GM12891 (cell line): Measurements from ENCODE around the gene DNMBP.
A peak's percentile ranks its signal among the peaks of the same experiment; 100 is the strongest.
"Not testable (repeated sequence)": the region's sequence is repeated elsewhere in the genome, so short reads cannot be mapped to it uniquely, and the experiment has no call there.

Experiments
- DNase-seq: peaks from one replicate; pipeline ENCODE4 v3.0.0; 2011; ENCODE audit warnings: low spot score; ENCODE audit not compliant: insufficient read length
- FAIRE-seq: peaks from 2 replicates; lab custom pipeline; 2011; peaks lifted over from hg19 to GRCh38; lab: Jason Lieb, UNC
- PAX5 ChIP-seq: IDR thresholded peaks from 2 replicates; pipeline ENCODE4 v1.6.1; 2011; ENCODE audit warnings: low read length, moderate library complexity, mild to moderate bottlenecking; ENCODE audit not compliant: insufficient read depth, severe bottlenecking
- POLR2A ChIP-seq: IDR thresholded peaks from 2 replicates; pipeline ENCODE4 v1.6.1; 2011; ENCODE audit warnings: low read depth, low read length, control low read depth
- POLR2AphosphoS5 ChIP-seq: IDR thresholded peaks from 2 replicates; pipeline ENCODE4 v1.6.1; 2011; ENCODE audit warnings: low read depth, low read length, control low read depth
- POU2F2 ChIP-seq: IDR thresholded peaks from 2 replicates; pipeline ENCODE4 v1.6.1; 2011; ENCODE audit warnings: low read depth, mild to moderate bottlenecking, control low read depth, low read length, moderate library complexity
- SPI1 ChIP-seq: IDR thresholded peaks from 2 replicates; pipeline ENCODE4 v1.6.1; 2011; ENCODE audit warnings: low read depth, low read length, control low read depth
- TAF1 ChIP-seq: IDR thresholded peaks from 2 replicates; pipeline ENCODE4 v1.6.1; 2011; ENCODE audit warnings: low read depth, low read length, control low read depth

The DNMBP gene

GRCh38 chr10:99883523-99883922 lies 126.2 kb downstream of the DNMBP start:
- TF ChIP-seq POLR2A (no peak), TAF1 (no peak)
- no peak for FAIRE-seq
- DNase-seq = no peak

- TF ChIP-seq POLR2A (no peak), POU2F2 (no peak), TAF1 (no peak), POLR2AphosphoS5 (no peak), PAX5 (no peak), SPI1 (no peak)
- FAIRE-seq (no peak), DNase-seq (no peak)
Observed at GRCh38 chr10:99881371-99881770, 128.4 kb downstream of the DNMBP start.

GRCh38 chr10:99880080-99880835 lies 129.5 kb downstream of the DNMBP start:
- no peak for TF ChIP-seq SPI1
- TF ChIP-seq POU2F2 = no peak
- TF ChIP-seq POLR2AphosphoS5 = no peak
- TF ChIP-seq POLR2A = no peak
- no peak for TF ChIP-seq TAF1

GRCh38 chr10:99875473-99875872 lies 134.3 kb downstream of the DNMBP start:
- DNase-seq = no peak
- FAIRE-seq = no peak
- TF ChIP-seq POLR2A (no peak), PAX5 (no peak), POU2F2 (no peak), TAF1 (no peak), SPI1 (no peak), POLR2AphosphoS5 (no peak)

More at GRCh38 chr10:99880080-99880835, 129.5 kb downstream of the DNMBP start:
- no peak for FAIRE-seq
- no peak for DNase-seq

- peak; percentile 16; the same call in 1 of the 2 replicates for TF ChIP-seq POLR2A
- no peak for TF ChIP-seq TAF1
- TF ChIP-seq PAX5 = no peak
- no peak for TF ChIP-seq SPI1
- no peak for TF ChIP-seq POLR2AphosphoS5
- TF ChIP-seq POU2F2 = no peak
- no peak for DNase-seq
- no peak for FAIRE-seq
Observed at GRCh38 chr10:99874341-99875085, 135.2 kb downstream of the DNMBP start.

GRCh38 chr10:99873846-99874245 lies 135.9 kb downstream of the DNMBP start:
- DNase-seq = no peak
- FAIRE-seq = no peak
- TF ChIP-seq POU2F2 (no peak), TAF1 (no peak), POLR2AphosphoS5 (no peak), POLR2A (no peak; the same call in none of the 2 replicates), SPI1 (no peak), PAX5 (no peak)

GRCh38 chr10:99872367-99873162 lies 137.2 kb downstream of the DNMBP start:
- TF ChIP-seq POLR2AphosphoS5 (no peak), SPI1 (no peak), POLR2A (no peak), PAX5 (no peak), TAF1 (no peak), POU2F2 (no peak)
- no peak for FAIRE-seq
- no peak for DNase-seq

GRCh38 chr10:99870123-99870730 lies 139.5 kb downstream of the DNMBP start:
- no peak for DNase-seq
- no peak for FAIRE-seq
- TF ChIP-seq POLR2A (no peak), POU2F2 (no peak), SPI1 (no peak), POLR2AphosphoS5 (no peak), TAF1 (no peak), PAX5 (no peak)

- FAIRE-seq (no peak), DNase-seq (no peak)
- TF ChIP-seq POLR2AphosphoS5 (no peak), POU2F2 (no peak), TAF1 (no peak), SPI1 (no peak), PAX5 (no peak), POLR2A (no peak)
Observed at GRCh38 chr10:99869581-99870122, 140.1 kb downstream of the DNMBP start.

GRCh38 chr10:99867250-99867649 lies 142.5 kb downstream of the DNMBP start:
- FAIRE-seq, DNase-seq: not testable (repeated sequence)

GRCh38 chr10:99863535-99864240 lies 146.1 kb downstream of the DNMBP start:
- not testable (repeated sequence) for FAIRE-seq, DNase-seq
